ENCODE data around the gene TRMT10B. TPM values are rescaled to one million over a fixed set of nuclear protein-coding genes. Genes with fewer than 3 reads are reported as not detected.
"Not testable (repeated sequence)": the region's sequence is repeated elsewhere in the genome, so short reads cannot be mapped to it uniquely, and the experiment has no call there.

The TRMT10B gene
- total RNA-seq, 1 donor from 2014 or later, result 4.2 TPM

DNA sequence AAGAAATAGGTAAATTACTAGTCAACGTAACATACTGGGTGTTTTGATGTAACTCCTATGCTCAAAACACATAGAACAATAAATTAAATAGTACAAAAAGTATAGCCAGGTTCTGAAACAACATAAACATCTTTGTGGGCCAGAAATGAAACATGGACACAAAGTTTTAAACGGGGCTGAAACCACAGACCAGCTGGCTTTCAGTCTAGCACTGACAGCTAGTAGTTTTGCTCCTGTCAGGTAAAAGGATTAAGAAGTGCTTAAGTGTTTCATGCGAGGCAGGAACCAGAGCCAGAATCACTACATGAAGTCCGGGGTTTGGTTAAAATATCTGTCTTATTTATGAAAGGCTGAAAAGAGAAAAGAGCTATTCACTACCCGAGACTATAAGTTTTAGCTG, 66.5 kb downstream of the TRMT10B start:
- H3K9me3 ChIP-seq (ENCODE audit: insufficient read depth, low read depth, low read length), result no peaks in the 10 kb centered on the region
- Mint-ChIP-seq H3K4me1 (ENCODE audit: low read depth, unreplicated experiment) (no peaks in the 10 kb centered on the region), H3K36me3 (ENCODE audit: low read depth, unreplicated experiment) (peaks cover 12% of the 10 kb centered on the region), H3K27ac (ENCODE audit: unreplicated experiment) (no peak overlapping the region), H3K4me3 (ENCODE audit: unreplicated experiment) (no peak overlapping the region), H3K27me3 (ENCODE audit: low read depth, unreplicated experiment) (no peaks in the 10 kb centered on the region), H3K9me3 (ENCODE audit: unreplicated experiment) (no peaks in the 10 kb centered on the region)
- no peaks in the 10 kb centered on the region for H3K4me1 ChIP-seq (ENCODE audit: insufficient read depth, low read length)
- H3K4me3 ChIP-seq (ENCODE audit: insufficient read depth, low read depth, low read length), result no peak overlapping the region
- H3K9ac ChIP-seq (ENCODE audit: low read length), result no peak overlapping the region
- peaks cover 35% of the 10 kb centered on the region for H3K79me2 ChIP-seq (ENCODE audit: insufficient read depth, low read length)
- no peak overlapping the region for H3K4me2 ChIP-seq (ENCODE audit: low read length)
- no peak overlapping the region for H2AFZ ChIP-seq (ENCODE audit: low read depth, low read length)
- H3K27me3 ChIP-seq (ENCODE audit: insufficient read depth, low read length), result no peaks in the 10 kb centered on the region
- TF ChIP-seq EZH2 (IDR thresholded peaks at IDR 0.05; ENCODE audit: insufficient read depth, low read length) (no peak), CTCF (IDR thresholded peaks at IDR 0.05; ENCODE audit: insufficient read depth, low read depth, low read length) (no peak)
- no peak overlapping the region for H3K27ac ChIP-seq (ENCODE audit: low read depth, low read length)
- H4K20me1 ChIP-seq (ENCODE audit: insufficient read depth, low read length), result peaks cover 26% of the 10 kb centered on the region
- H3K36me3 ChIP-seq (ENCODE audit: insufficient read depth, low read length), result peaks cover 7% of the 10 kb centered on the region
- DNase-seq (ENCODE audit: low read depth) (no peak), FAIRE-seq (no peak)

DNA sequence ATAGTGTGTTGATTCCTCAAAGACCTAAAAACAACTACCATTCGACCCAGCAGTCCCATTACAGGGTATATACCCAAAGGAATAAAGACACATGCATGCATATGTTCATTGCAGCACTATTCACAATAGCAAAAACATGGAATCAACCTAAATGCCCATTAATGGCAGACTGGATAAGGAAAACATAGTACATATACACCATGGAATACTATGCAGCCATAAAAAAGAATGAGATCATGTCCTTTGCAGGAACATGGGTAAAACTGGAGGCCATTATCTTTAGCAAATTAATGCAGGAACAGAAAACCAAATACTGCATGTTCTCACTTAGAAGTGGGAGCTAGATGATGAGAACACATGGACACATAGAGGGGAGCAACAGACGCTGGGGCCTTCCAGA, 71.6 kb downstream of the TRMT10B start:
- not testable (repeated sequence) for H3K79me2 ChIP-seq (ENCODE audit: insufficient read depth, low read length); FAIRE-seq; H2AFZ ChIP-seq (ENCODE audit: low read depth, low read length); H3K27me3 Mint-ChIP-seq (ENCODE audit: low read depth, unreplicated experiment); H3K4me1 ChIP-seq (ENCODE audit: insufficient read depth, low read length); H3K4me3 ChIP-seq (ENCODE audit: insufficient read depth, low read depth, low read length); H3K27ac Mint-ChIP-seq (ENCODE audit: unreplicated experiment); H3K4me3 Mint-ChIP-seq (ENCODE audit: unreplicated experiment); H3K4me2 ChIP-seq (ENCODE audit: low read length); H4K20me1 ChIP-seq (ENCODE audit: insufficient read depth, low read length); DNase-seq (ENCODE audit: low read depth); H3K4me1 Mint-ChIP-seq (ENCODE audit: low read depth, unreplicated experiment); H3K9me3 Mint-ChIP-seq (ENCODE audit: unreplicated experiment); H3K27ac ChIP-seq (ENCODE audit: low read depth, low read length); H3K27me3 ChIP-seq (ENCODE audit: insufficient read depth, low read length); H3K9me3 ChIP-seq (ENCODE audit: insufficient read depth, low read depth, low read length); H3K9ac ChIP-seq (ENCODE audit: low read length)
- peaks cover 15% of the 10 kb centered on the region for H3K36me3 Mint-ChIP-seq (ENCODE audit: low read depth, unreplicated experiment)
- peaks cover 11% of the 10 kb centered on the region for H3K36me3 ChIP-seq (ENCODE audit: insufficient read depth, low read length)

GRCh38 chr9:37827483-37828165, 74.0 kb downstream of the TRMT10B start:
- DNase-seq (ENCODE audit: low read depth), result no peak
- peaks cover under 1% of the 10 kb centered on the region for H4K20me1 ChIP-seq (ENCODE audit: insufficient read depth, low read length)
- H3K36me3 ChIP-seq (ENCODE audit: insufficient read depth, low read length), result peaks cover 13% of the 10 kb centered on the region
- Mint-ChIP-seq H3K4me1 (ENCODE audit: low read depth, unreplicated experiment) (no peaks in the 10 kb centered on the region), H3K27me3 (ENCODE audit: low read depth, unreplicated experiment) (no peaks in the 10 kb centered on the region), H3K36me3 (ENCODE audit: low read depth, unreplicated experiment) (peaks cover 7% of the 10 kb centered on the region), H3K27ac (ENCODE audit: unreplicated experiment) (no peak overlapping the region), H3K4me3 (ENCODE audit: unreplicated experiment) (no peak overlapping the region), H3K9me3 (ENCODE audit: unreplicated experiment) (no peaks in the 10 kb centered on the region)
- H3K4me2 ChIP-seq (ENCODE audit: low read length), result no peak overlapping the region
- no peaks in the 10 kb centered on the region for H3K9me3 ChIP-seq (ENCODE audit: insufficient read depth, low read depth, low read length)
- no peak overlapping the region for H3K9ac ChIP-seq (ENCODE audit: low read length)
- H3K4me1 ChIP-seq (ENCODE audit: insufficient read depth, low read length), result no peaks in the 10 kb centered on the region
- H2AFZ ChIP-seq (ENCODE audit: low read depth, low read length), result no peak overlapping the region
- no peaks in the 10 kb centered on the region for H3K27me3 ChIP-seq (ENCODE audit: insufficient read depth, low read length)
- no peak for FAIRE-seq
- H3K27ac ChIP-seq (ENCODE audit: low read depth, low read length), result no peak overlapping the region
- H3K4me3 ChIP-seq (ENCODE audit: insufficient read depth, low read depth, low read length), result no peak overlapping the region
- no peaks in the 10 kb centered on the region for H3K79me2 ChIP-seq (ENCODE audit: insufficient read depth, low read length)
- no peak for TF ChIP-seq CTCF (IDR thresholded peaks at IDR 0.05; ENCODE audit: insufficient read depth, low read depth, low read length)
- no peak for TF ChIP-seq EZH2 (IDR thresholded peaks at IDR 0.05; ENCODE audit: insufficient read depth, low read length)

Other genes starting within 250 kb of the TRMT10B start
- gene FBXO10, start 177.4 kb upstream of the TRMT10B start, total RNA-seq, result 11.7 and 12.7 TPM in 2 replicates
- 125 and 137 TPM in 2 replicates for gene TOMM5, start 161.2 kb upstream of the TRMT10B start, total RNA-seq
- gene FRMPD1, start 102.9 kb upstream of the TRMT10B start, total RNA-seq, result 0.05 and 0.07 TPM in 2 replicates
- gene EXOSC3, start 31.3 kb downstream of the TRMT10B start, total RNA-seq, result 24.6 and 30.7 TPM in 2 replicates
- gene DCAF10, start 47.0 kb downstream of the TRMT10B start, total RNA-seq, result 22.3 and 24.2 TPM in 2 replicates
- gene SLC25A51, start 150.3 kb downstream of the TRMT10B start, total RNA-seq, result 37.1 and 39.6 TPM in 2 replicates